Endothelial cell of umbilical vein (primary cell): Measurements from ENCODE around the gene STXBP2. TPM values are rescaled to one million over a fixed set of nuclear protein-coding genes. Genes with fewer than 3 reads are reported as not detected.

Source experiments
- BruUV-seq: library from RNA; stranded (reverse); fragments of 400-500 nt; replicated peaks from 2 replicates; lab custom pipeline; 2021; lab: Mats Ljungman, UMichigan
- CTCF ChIA-PET: fragments of 300-600, 350-600 bp; sonication (Branson Sonifier 250); formaldehyde crosslinking; loops from one replicate; lab custom pipeline; 2021; ENCODE audit warnings: antibody characterized with exemption, inconsistent platforms; lab: Charles Lee
- POLR2A ChIA-PET: fragments of 300-600, 350-600 bp; sonication (Branson Sonifier 250); formaldehyde crosslinking; loops from one replicate; lab custom pipeline; 2021; ENCODE audit warnings: antibody characterized with exemption, inconsistent platforms; lab: Charles Lee
- DNase-seq: peaks from one replicate; pipeline ENCODE4 v3.0.0-alpha.2; 2011; ENCODE audit warnings: low read depth, low spot score
- FAIRE-seq: peaks from 2 replicates; lab custom pipeline; 2011; peaks lifted over from hg19 to GRCh38; lab: Jason Lieb, UNC
- H2AFZ ChIP-seq: 2 replicates; pipeline ENCODE4 v1.6.0; 2012; ENCODE audit warnings: low read depth, low read length, control low read depth, inconsistent platforms
- H3K27ac ChIP-seq: 2 replicates; pipeline ENCODE4 v1.5.1; 2011; ENCODE audit warnings: low read depth, mild to moderate bottlenecking, control low read depth, low read length, moderate library complexity; ENCODE audit not compliant: insufficient read depth
- H3K27me3 ChIP-seq, 2 experiments: 2 replicates each; pipeline versions ENCODE4 v1.6.0 to v1.6.1; 2011; ENCODE audit warnings: low read length in 2 of 2, mixed read lengths in 1 of 2; ENCODE audit not compliant: control insufficient read depth in 2 of 2, insufficient read depth in 2 of 2
- H3K36me3 ChIP-seq, 2 experiments: 2 replicates in 1 of 2; 3 replicates in 1 of 2; pipeline ENCODE4 v1.5.1; 2011; ENCODE audit warnings: low read length in 2 of 2, mild to moderate bottlenecking in 1 of 2, moderate library complexity in 1 of 2; ENCODE audit not compliant: control insufficient read depth in 2 of 2, insufficient read depth in 2 of 2; ENCODE audit errors: extremely low read depth in 1 of 2
- H3K4me1 ChIP-seq: 3 replicates; pipeline ENCODE4 v1.5.1; 2011; ENCODE audit warnings: mild to moderate bottlenecking, low read length; ENCODE audit not compliant: control insufficient read depth, insufficient read depth; ENCODE audit errors: extremely low read depth
- H3K4me2 ChIP-seq: 2 replicates; pipeline ENCODE4 v1.6.1; 2011; ENCODE audit warnings: low read length, control low read depth, mixed read lengths; ENCODE audit not compliant: insufficient read depth
- H3K4me3 ChIP-seq, 3 experiments: fragments of 200-600 bp in 1 of 3; sonication (generic), shearing (Covaris generic) in 1 of 3; replicated peaks in 1 of 3; 2 replicates each; pipeline ENCODE4 v1.5.1; 2011 to 2016; ENCODE audit warnings: control low read depth in 3 of 3, low read length in 3 of 3, mild to moderate bottlenecking in 2 of 3, inconsistent platforms in 1 of 3, low read depth in 1 of 3, moderate library complexity in 1 of 3; ENCODE audit not compliant: insufficient read depth in 1 of 3
- H3K79me2 ChIP-seq: 2 replicates; pipeline ENCODE4 v1.6.0; 2012; ENCODE audit warnings: low read length, inconsistent platforms; ENCODE audit not compliant: control insufficient read depth, insufficient read depth
- H3K9ac ChIP-seq: replicated peaks from 2 replicates; pipeline ENCODE3; 2011; ENCODE audit warnings: low read length, control low read depth; ENCODE audit not compliant: insufficient read depth; ENCODE audit errors: extremely low read depth
- H3K9me1 ChIP-seq: replicated peaks from 3 replicates; pipeline ENCODE4 v1.6.0; 2011; ENCODE audit warnings: mild to moderate bottlenecking, low read length; ENCODE audit not compliant: control insufficient read depth, insufficient read depth; ENCODE audit errors: extremely low read depth
- H3K9me3 ChIP-seq: replicated peaks from 2 replicates; pipeline ENCODE4 v1.5.1; 2012; ENCODE audit warnings: low read length, inconsistent platforms; ENCODE audit not compliant: control insufficient read depth, insufficient read depth
- H4K20me1 ChIP-seq: replicated peaks from 2 replicates; pipeline ENCODE3; 2011; ENCODE audit warnings: mild to moderate bottlenecking, low read length; ENCODE audit not compliant: control insufficient read depth, insufficient read depth; ENCODE audit errors: extremely low read depth
- CTCF ChIP-seq, 2 donors: IDR thresholded peaks; 1 replicate in 1 of 2; 2 replicates in 1 of 2; pipeline ENCODE4 v1.5.1; 2011; ENCODE audit warnings: low read length in 2 of 2, mild to moderate bottlenecking in 2 of 2, moderate library complexity in 2 of 2, control low read depth in 1 of 2, inconsistent platforms in 1 of 2, low read depth in 1 of 2; ENCODE audit not compliant: insufficient read depth in 1 of 2; ENCODE audit errors: extremely low read depth in 1 of 2
- EZH2 ChIP-seq: IDR thresholded peaks from 2 replicates; pipeline ENCODE4 v1.6.1; 2012; ENCODE audit warnings: borderline replicate concordance, low read depth, mild to moderate bottlenecking, moderate library complexity, low read length, inconsistent platforms; ENCODE audit not compliant: severe bottlenecking
- FOS ChIP-seq: IDR thresholded peaks from 2 replicates; pipeline ENCODE4 v1.6.1; 2011; ENCODE audit warnings: mild to moderate bottlenecking, low read length, moderate library complexity, borderline replicate concordance; ENCODE audit not compliant: insufficient read depth
- GATA2 ChIP-seq: IDR thresholded peaks from 2 replicates; pipeline ENCODE4 v1.7.0; 2011; ENCODE audit warnings: low read depth, mild to moderate bottlenecking, moderate library complexity, mixed read lengths, low read length; ENCODE audit not compliant: insufficient read length, insufficient read depth
- JUN ChIP-seq: IDR thresholded peaks from 2 replicates; pipeline ENCODE4 v1.6.1; 2011; ENCODE audit warnings: borderline replicate concordance, low read depth; ENCODE audit not compliant: insufficient read length, insufficient read depth
- MYC ChIP-seq: IDR thresholded peaks from one replicate; pipeline ENCODE4 v1.6.1; 2011; ENCODE audit warnings: mild to moderate bottlenecking, low read depth, low read length
- POLR2A ChIP-seq: IDR thresholded peaks from 2 replicates; pipeline ENCODE4 v1.6.1; 2012; ENCODE audit warnings: low read depth, mild to moderate bottlenecking, control low read depth, low read length
- POLR2AphosphoS5 ChIP-seq: IDR thresholded peaks from 2 replicates; pipeline ENCODE4 v1.6.1; 2012; ENCODE audit warnings: low read depth, mild to moderate bottlenecking, control low read depth, low read length, moderate library complexity; ENCODE audit not compliant: insufficient read depth
- dilution Hi-C: fragments of 300-500 bp; cut with MboI; formaldehyde crosslinking; loops from one replicate; pipeline ENCODE4 v1.15.0; 2019; ENCODE audit warnings: low sequenced_read_pairs; ENCODE audit not compliant: extremely low pct_ligation_motif_present
- intact Hi-C: fragments of 100-400 bp; cut with micrococcal nuclease; formaldehyde crosslinking; loops from one replicate; pipeline ENCODE4 v1.10.0; 2022
- polyA plus RNA-seq, 4 experiments: library from polyadenylated mRNA; depleted of rRNA in 3 of 4; stranded (reverse) in 3 of 4; unstranded in 1 of 4; fragments of >200 nt; gene quantifications; 2 replicates each; pipeline versions ENCODE4 v1.2.1 to v1.2.3, GENCODE V29; 2011 to 2012; ENCODE audit warnings: missing spikeins in 1 of 4
- total RNA-seq: library from RNA; stranded (reverse); gene quantifications from 2 replicates; pipeline ENCODE4 v1.2.3, GENCODE V29; 2021
- TF ChIP-seq, protein P1 (sequence below): IDR thresholded peaks from 2 replicates; pipeline ENCODE4 v1.6.1; 2011; ENCODE audit not compliant: insufficient read depth, insufficient read length

The STXBP2 gene
- total and polyA plus RNA-seq, 2 donors (not counting 3 experiments of a cell fraction or from before 2014, with no cell fraction given), result 70.0 to 105 TPM

DNA sequence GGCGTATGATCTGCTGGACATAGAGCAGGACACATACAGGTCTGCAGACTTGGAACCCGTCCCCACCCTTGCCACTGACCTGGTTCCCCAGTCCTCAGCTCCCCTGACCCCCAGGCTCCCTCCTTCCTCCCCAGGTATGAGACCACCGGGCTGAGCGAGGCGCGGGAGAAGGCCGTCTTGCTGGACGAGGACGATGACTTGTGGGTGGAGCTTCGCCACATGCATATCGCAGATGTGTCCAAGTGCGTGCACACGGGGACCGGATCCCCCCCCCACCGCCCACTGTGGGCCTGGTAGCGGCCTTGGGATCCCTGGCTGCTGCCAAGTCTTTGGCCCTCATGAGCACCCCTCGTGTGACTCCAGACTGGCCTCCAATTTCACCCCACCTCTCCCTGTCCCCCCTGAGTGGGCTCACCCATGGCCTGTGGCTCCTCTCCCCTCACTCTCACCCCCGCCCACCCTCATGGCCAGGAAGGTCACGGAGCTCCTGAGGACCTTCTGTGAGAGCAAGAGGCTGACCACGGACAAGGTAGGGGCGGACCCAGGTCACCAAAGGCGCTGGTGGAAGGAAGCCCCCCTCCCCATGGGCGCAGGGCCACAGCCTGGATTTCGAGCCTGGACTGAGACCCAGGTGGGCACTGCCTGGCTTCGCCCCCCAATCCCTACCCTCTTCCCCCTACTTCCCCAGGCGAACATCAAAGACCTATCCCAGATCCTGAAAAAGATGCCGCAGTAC is 5.6 kb downstream of the STXBP2 start:
- no peak for DNase-seq
- Histone ChIP-seq H3K9me3 (no peaks in the 10 kb centered on the region), H3K9me1 (no peaks in the 10 kb centered on the region), H3K27ac (no peak overlapping the region), H3K4me2 (no peak overlapping the region), H3K9ac (no peak overlapping the region), H4K20me1 (no peaks in the 10 kb centered on the region), H3K27me3 (no peaks in the 10 kb centered on the region), H3K4me3 (no peak overlapping the region), H2AFZ (no peak overlapping the region), H3K79me2 (no peaks in the 10 kb centered on the region), H3K4me1 (peaks cover 4% of the 10 kb centered on the region), H3K36me3 (no peaks in the 10 kb centered on the region)
- no TSS peak for BruUV-seq
- ChIA-PET CTCF (interaction anchor here (1.9 to 2.3 kb wide), 2 partner anchors 9 to 38 kb away, joined by 7 to 8 read pairs; partner anchors contain the start of gene TRAPPC5), POLR2A (interaction anchor here (0.7 kb wide), 1 partner anchor 189 kb away, joined by 3 read pairs; no protein-coding TSS in a partner anchor)
- TF ChIP-seq, protein P1, sequence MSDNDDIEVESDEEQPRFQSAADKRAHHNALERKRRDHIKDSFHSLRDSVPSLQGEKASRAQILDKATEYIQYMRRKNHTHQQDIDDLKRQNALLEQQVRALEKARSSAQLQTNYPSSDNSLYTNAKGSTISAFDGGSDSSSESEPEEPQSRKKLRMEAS, result no peak
- TF ChIP-seq JUN (no peak), GATA2 (no peak), FOS (no peak), CTCF (IDR thresholded peaks at IDR 0.05; ENCODE audit: extremely low read depth in 1 of 2, insufficient read depth in 1 of 2, low read depth in 1 of 2, low read length in 2 of 2) (no peak), POLR2AphosphoS5 (no peak), MYC (no peak), EZH2 (no peak), POLR2A (no peak)
- intact Hi-C loops, result no loop called here
- dilution Hi-C loops, result no loop called here
- FAIRE-seq, result no peak
